CD4-positive, alpha-beta T cell treated with Interleukin-2 at 100 ng/mL for 4 hours (primary cell): Measurements from ENCODE around the gene PDE8A.

ENCODE experiments used
- DNase-seq: peaks from one replicate; pipeline ENCODE4 v3.0.0-alpha.2; 2020; ENCODE audit warnings: low spot score

The PDE8A gene

GRCh38 chr15:85088300-85088699 is 106.6 kb downstream of the PDE8A start:
- no peak for DNase-seq

GRCh38 chr15:85089929-85090597 is 108.4 kb downstream of the PDE8A start:
- DNase-seq = no peak

DNA sequence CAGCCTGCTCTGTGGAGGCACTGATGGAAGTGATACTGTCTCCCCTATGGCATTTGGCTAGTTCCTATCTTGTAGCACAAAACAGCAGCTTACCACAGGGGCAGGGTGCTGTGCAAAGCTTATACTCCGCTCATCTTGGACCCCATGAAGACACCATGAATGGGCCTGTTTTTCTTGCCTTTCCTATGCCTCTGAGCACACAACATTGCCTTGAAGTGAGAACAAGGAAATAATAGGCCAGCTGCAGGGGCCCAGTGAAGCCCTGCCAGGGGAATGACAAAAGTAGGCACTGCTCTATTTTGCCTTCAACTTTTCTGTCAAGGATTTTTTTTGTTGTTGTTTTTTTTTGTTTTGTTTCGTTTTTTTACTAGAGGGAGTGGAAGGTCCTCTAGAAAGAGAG is 110.3 kb downstream of the PDE8A start:
- DNase-seq = no peak

- DNase-seq = no peak
These were observed 113.0 kb downstream of the PDE8A start for GRCh38 chr15:85094685-85095084.

DNA sequence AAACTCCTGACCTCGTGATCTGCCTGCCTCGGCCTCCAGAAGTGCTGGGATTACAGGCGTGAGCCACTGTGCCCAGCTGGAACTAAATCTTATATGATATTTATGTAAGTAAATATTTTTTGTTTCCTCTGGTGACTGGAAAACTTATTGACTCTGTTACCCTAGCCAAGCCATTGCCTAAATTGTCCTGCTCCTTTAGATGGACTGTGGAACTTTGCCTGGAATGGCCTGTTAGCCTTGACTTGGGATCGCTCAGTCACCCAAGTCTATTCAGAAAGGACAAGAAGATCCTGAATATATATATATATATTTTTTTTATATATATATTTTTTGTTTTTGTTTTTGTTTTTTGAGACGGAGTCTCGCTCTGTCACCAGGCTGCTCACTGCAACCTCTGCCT is 113.9 kb downstream of the PDE8A start:
- no peak for DNase-seq

DNA sequence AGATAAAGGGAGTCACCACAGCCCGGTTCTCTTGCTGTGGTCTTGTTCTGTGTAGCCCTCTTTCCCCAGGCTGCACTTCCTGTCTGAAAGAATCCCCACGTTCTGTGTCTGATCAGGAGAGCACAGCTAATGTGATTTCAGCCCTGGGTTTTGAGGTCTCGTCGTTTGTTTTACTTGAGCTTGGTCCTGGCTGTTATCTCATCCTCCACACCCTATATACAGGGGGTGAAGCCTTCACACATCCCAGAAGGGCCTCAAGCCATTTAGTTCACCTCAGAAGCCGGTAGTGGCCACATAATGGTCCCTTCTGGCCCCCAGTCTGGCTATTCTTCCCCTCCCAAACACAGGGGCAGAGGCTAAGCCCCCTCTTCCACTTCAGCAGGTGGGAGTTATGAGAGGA is 115.6 kb downstream of the PDE8A start:
- DNase-seq = no peak

DNA sequence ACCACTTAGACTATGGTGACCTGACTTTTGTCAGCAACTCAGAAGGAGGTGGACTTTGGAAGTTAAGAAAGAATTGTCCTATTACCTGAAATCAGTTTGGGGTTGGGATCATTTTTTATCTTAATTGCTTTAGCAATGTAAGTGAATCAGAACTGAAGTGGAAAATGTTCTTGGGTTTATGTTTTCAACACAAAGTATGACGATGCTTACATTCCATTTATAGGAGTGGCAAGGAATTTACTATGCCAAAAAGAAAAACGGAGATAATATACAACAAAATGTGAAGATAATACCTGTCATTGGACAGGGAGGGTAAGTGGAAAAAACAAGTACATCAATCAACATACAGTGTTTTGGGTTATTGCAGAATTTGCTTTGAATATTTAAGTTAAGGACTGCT is 116.1 kb downstream of the PDE8A start:
- DNase-seq = no peak

- DNase-seq = no peak
These were observed 117.6 kb downstream of the PDE8A start for GRCh38 chr15:85099195-85099803.

DNA sequence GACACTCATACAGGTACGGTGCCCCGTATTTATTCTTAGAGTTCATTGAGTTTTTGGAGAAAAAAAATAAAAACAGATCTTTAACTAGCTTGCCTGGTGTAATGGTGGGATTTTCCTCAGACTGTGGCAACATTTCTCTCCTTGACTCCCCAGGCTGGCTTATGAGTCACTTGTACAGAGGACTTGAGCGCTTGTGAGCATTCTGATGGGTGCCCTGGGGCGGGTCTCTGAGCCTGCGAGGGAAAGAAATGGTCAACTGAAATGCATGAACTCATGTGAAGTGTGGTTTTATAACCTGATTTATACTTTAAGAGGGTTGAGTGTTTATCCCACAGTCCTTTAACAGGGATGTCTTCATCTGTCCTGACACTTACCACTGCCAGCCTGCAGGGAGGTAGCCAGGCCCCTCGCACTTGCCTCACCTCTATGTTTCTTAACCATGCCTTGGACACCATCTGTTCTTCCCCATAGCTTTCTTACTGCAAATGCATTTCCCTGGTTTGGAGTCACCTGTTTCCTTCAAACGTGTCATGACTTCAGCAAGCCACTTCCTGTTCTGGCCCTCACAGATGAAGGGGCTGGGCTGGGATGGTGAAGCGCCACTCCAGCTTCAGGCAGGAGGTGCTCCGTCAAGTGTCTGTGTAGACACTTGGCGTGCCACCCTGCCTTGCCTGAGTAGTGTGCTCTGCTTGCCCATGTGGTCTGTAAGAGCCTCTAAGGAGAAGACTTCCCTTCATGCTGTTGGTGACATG is 118.7 kb downstream of the PDE8A start:
- DNase-seq = no peak

- no peak for DNase-seq
These were observed 122.9 kb downstream of the PDE8A start for GRCh38 chr15:85104584-85104983.

GRCh38 chr15:85108136-85108535 is 126.5 kb downstream of the PDE8A start:
- no peak for DNase-seq

- no peak for DNase-seq
These were observed 127.7 kb downstream of the PDE8A start for GRCh38 chr15:85109333-85109732.

DNA sequence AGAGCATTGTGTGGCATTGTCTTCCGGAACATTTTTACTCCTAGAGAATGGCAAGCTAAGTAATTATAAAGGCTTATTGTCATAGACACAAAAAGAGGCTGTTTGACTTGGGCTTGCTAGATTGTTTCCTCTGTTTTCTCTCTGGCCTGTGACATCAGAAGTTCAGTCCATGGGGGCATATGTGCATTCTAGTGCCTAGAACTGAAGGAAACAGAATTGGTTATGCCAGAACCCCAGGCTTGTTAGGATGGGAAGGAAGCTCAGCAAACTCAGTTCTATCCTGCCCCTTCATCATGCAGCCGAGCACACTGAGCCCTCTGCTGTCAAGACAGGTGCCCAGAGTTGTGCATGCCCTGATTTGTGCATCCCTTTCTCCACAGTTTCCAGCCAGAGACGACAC is 131.3 kb downstream of the PDE8A start:
- DNase-seq = no peak

DNA sequence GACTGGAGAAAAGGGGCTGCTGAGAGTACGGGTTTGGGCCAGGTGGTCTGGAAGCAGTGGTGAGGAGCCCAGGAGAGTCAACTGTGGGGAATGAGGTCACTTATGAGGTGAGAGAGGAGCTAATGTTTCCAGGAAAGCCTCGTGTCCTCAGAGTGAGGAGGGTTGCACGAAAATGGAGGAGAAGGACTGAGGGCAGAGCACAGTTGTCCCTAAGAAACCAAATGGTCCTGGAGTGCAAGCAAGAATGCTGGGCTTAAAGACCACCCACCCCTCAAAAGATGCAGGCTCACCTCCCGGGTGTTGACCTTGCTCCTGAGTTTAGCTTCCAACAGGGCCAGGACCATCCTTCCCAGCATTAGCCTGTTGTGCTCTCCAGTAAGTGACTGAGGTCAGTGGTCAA is 133.2 kb downstream of the PDE8A start:
- no peak for DNase-seq

DNA sequence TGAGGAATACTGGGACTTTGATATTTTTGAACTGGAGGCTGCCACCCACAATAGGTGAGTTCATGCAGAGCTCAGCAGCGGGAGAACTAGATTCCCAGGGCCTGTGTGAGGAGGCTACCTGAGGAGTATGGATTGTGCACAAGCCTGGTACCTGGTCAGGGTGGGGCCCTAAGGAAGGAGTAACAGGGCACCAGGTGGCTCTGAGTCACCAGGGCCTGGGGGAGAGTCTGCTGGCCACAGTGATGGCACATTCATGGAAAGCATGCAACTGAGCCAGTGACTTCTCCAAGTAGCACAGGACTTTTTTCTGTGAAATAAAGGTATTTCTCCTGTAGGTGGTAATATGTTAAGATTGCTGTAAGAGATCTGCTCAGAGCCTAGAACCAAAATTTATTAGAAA is 134.4 kb downstream of the PDE8A start:
- DNase-seq = no peak

- DNase-seq = no peak
These were observed 134.8 kb downstream of the PDE8A start for GRCh38 chr15:85116494-85116893.

- DNase-seq = no peak
These were observed 135.4 kb downstream of the PDE8A start for GRCh38 chr15:85116925-85117646.

DNA sequence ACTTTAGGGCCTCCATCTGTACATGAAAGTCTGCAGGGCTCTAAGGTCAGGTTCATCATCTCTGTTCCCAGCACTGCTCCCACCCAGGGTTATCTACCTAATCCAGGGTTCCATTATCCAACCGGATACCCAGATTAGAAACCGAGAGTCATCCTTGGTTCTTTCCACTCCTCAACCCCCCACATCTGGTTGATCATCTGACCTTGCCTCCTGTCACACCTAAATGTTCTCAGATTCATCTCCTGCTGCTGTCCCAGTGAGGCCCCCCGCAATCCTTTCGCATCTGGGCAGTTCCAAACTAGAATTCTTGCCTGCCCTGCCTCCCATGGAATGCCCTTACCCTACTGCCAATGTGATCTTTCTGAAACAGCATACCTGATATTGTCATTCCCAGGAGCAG is 136.5 kb downstream of the PDE8A start:
- DNase-seq = no peak

DNA sequence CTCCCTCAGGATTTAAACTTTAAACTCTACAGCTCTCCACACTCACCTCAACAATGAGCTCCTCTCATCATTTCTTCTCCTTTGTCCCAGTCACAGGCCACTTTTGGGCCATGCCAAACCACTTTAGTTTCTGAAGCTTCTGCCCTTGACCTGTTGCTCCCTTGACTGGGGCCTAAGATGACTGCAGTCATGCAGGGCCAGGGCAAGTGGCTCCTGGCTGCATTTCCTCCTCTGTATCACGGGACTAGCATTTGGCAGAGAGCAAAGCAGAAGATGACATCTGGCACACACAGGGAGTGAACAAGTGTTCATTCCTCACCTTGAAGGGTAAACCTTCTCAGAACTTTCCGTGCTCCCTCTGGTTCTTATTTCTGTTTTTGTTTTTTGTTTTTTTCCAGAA is 136.9 kb downstream of the PDE8A start:
- no peak for DNase-seq

GRCh38 chr15:85120351-85121113 is 138.9 kb downstream of the PDE8A start:
- no peak for DNase-seq

GRCh38 chr15:85124173-85124572 is 142.5 kb downstream of the PDE8A start:
- DNase-seq = no peak

GRCh38 chr15:85125056-85125661 is 143.5 kb downstream of the PDE8A start:
- DNase-seq = no peak
